ENCODE results near the gene BEND3.
"Not testable (repeated sequence)": the region's sequence is repeated elsewhere in the genome, so short reads cannot be mapped to it uniquely, and the experiment has no call there.

BEND3 gene

DNA sequence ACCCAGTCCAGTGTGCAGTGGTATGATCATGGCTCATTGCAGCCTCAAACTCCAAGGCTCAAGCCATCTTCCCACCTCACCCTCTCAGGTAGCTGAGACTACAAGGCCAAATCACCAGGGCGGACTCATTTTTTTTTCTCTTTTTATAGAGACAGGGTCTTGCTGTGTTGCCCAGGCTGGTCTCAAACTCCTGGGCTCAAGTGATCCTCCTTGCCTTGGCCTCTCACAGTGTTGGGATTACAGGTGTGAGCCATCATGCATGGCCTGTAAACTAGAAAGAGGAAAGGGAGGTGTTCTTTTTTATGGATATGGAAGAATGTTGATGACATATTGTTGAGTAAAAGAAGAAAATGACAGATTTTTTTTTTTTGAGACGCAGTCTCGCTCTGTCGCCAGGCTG lies 5.1 kb upstream of the BEND3 start:
- DNase-seq, result no peak

- no peak for DNase-seq
These were observed 3.7 kb upstream of the BEND3 start for GRCh38 chr6:107118976-107119375.

DNA sequence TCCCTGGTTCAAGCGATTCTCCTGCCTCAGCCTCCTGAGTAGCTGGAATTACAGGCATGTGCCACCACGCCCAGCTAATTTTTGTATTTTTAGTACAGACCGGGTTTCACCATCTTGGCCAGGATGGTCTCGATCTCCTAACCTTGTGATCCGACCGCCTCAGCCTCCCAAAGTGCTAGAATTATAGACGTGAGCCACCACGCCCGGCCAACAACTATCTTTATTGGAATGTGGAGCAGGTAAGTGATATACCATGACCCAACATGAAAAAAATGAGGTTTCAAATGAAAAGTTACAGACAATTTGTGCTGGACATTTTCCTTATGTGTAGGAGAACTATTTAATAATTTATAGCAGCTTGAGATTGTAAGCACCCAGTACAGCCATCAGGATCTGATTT lies 3.2 kb upstream of the BEND3 start:
- DNase-seq, result not testable (repeated sequence)

DNA sequence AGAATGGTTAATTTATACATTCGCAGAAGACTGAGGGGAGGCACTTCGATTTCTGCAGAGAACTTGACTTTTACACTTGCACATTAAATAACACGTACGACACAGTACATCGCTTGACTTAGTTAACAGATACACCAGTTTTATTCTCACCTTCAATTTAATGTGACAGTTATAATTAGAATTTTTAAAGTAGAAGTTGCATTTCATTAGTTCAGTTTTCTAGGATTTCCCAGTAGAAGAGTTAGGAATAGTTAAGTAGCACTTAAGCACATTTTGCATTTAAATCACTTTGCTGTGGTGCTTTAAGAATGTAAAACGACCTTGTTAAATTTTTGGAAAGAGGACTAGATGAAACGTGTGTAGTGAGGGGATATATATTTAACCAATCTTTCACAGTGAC lies 1.6 kb upstream of the BEND3 start:
- no peak for DNase-seq

- DNase-seq, result no peak
These were observed 1.1 kb upstream of the BEND3 start for GRCh38 chr6:107116328-107116892.

- no peak for DNase-seq
These were observed 496 bp upstream of the BEND3 start for GRCh38 chr6:107115695-107116327.

DNA sequence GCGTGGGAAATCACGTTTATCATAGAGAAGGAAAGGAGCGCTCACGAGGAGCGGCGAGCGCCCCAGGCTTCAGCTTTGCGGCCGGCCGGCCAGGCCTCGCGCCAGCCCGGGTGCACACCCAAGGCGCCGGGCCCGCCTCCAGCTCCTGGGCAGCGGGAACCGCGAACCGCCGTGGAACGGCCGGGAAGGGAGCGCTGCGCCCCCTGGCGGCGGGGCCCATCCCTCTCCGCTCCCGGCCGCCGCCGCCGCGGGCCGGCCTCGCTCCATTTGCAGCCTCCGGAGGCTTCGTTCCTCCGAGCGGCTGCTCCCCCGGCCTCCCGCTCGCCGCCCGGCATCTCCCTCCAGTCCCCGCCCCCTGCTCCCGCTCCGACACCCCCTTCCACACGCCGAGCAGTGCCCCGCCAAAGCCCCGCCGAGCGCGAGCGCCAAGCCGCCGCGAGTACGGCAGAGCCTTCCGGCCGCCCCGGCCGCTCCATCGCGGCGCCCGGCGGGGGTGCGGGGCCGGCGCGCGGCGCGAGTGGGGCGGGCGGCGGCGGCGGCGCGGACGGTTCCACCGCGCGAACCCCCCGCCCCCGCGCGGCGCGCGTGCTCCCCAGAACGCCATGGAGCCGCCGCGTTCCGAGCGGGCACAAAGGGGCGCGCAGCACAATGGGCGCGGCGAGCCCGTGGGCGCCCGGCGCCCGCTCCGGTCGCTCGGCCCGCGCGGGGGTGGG lies 946 bp downstream of the BEND3 start:
- peak; percentile 43 for DNase-seq

GRCh38 chr6:107110200-107110599 lies 5.1 kb downstream of the BEND3 start:
- no peak for DNase-seq

GRCh38 chr6:107108201-107108890 lies 7.0 kb downstream of the BEND3 start:
- no peak for DNase-seq

- DNase-seq, result no peak
These were observed 7.5 kb downstream of the BEND3 start for GRCh38 chr6:107107791-107108190.

GRCh38 chr6:107106165-107106564 lies 9.2 kb downstream of the BEND3 start:
- DNase-seq, result no peak

DNA sequence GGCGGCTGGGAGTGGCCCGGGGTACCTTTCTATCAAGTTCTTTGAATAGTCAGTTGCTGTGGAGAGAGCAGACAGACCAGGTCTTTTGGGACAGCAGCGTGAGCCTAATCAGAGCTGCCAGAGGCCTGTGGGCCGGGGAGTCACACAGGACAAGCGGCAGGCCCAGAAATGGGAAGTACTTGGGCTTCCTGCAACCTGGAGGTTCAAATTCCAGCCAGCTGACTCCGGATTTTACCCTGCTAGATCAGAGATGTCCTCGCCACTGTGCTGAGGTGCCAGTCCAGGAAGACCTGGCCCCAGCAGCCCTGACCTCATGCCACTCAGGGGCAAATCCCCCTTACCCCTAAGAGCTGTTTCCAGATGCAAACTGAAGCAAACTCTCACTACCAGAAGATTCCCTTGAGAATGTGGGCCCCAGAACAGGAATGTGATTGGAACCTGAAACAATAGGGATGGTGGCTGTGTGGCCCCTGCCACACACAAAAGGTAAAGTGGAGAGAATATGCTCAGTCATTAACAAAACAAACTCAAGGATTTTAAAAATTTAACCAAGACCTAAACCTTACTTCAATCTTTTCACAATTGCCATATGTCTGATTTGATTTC lies 9.7 kb downstream of the BEND3 start:
- DNase-seq, result no peak

DNA sequence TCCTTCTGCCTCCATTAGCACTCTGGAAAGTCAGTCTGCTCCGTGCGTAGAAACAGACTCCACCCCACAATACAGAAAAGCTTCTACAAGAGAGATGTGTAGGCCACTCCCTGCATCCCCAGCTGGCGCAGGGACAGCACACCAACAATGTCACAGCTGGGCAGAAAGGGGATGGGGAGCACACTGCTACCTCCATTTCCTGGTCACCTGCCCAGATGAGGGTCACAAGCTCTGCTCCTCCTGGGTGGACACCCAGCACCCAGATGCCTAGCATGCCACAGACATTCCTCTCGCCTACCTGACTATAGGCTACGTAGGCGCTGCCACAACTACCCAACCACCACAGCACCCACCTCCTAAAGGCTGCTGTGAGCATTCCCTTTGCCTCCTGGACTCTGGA lies 12.2 kb downstream of the BEND3 start:
- DNase-seq, result no peak

- no peak for DNase-seq
These were observed 12.9 kb downstream of the BEND3 start for GRCh38 chr6:107102414-107102805.

DNA sequence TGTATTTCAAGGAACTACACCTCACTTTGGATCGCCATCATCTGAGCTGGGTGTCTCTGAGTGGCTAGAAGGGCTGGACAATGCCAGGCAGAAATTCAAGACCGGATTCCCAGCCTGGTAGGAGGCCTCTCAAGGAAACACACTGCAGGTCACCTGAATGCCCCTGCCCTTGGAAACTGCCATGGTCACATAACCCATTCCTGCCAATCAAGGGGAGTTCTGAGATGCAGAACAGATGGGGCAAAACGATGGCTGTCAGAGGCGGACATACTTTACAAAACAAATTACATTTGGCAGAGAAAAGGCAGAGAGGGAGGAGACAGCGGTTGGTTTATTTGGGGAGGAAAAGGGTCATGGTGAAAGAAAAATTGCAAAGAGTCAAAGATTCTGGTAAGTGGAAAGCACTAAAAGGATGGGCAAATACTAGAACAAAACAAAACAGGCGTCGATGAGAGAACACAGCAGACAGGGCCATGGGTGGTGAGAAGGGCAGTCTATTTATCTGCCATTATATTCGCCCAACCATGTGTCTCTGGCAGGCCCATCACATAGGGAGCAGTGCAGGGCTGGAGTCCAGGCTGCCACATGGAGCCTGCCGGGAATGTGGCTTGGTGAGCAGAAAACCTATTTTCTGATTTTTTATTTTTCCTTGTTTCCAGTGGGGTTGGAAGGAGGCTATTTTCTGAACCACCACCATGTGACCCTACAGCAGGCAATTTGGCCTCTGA lies 13.5 kb downstream of the BEND3 start:
- DNase-seq, result no peak

DNA sequence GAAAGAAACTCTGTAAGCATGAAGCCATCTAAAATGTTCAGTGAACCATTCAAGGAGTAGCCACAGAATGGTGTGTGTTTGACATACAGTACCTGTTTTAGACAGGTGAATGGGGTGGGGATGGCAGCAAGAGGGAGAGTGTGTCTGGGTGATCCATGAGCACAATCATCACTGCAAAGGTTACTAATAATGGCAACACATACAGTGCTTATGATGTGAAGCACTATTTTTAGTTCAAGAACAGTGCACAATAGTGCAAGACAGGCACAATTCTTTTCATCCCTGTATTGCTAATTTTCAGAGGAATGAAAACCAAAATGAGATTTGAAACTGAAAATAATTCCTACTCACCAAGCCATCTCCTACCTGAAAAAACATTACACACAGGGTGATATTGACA lies 14.1 kb downstream of the BEND3 start:
- DNase-seq, result no peak

GRCh38 chr6:107098436-107099307 lies 16.6 kb downstream of the BEND3 start:
- no peak for DNase-seq

DNA sequence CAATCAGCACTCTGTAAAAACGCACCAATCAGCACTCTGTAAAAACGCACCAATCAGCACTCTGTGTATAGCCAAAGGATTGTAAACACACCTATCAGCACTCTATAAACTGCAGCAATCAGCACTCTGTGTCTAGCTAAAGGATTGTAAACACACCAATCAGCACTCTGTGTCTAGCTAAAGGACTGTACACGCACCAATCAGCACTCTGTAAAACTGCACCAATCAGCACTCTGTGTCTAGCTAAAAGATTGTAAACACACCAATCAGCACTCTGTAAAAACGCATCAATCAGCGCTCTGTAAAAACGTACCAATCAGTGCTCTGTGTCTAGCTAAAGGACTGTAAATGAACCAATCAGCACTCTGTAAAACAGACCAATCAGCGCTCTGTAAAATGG lies 30.9 kb downstream of the BEND3 start:
- DNase-seq, result not testable (repeated sequence)

DNA sequence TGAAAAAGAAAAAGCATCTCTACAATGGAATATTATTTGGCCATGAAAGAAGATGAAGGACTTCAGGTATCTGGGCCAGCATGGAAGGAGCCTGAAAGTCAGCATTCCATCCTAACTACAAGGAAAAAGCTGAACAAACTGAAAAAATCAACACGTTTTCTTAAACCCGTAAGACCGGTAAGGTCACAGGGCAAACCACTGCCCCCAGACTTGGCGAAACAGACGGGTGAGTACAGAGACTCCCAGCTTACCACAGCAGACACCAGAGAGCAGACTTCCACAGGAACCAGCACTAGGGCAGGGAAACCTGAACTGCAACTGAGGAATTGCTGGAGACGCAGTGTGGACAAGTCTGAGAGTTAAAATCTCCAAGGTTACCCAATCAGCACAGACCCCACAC lies 31.4 kb downstream of the BEND3 start:
- DNase-seq, result no peak

DNA sequence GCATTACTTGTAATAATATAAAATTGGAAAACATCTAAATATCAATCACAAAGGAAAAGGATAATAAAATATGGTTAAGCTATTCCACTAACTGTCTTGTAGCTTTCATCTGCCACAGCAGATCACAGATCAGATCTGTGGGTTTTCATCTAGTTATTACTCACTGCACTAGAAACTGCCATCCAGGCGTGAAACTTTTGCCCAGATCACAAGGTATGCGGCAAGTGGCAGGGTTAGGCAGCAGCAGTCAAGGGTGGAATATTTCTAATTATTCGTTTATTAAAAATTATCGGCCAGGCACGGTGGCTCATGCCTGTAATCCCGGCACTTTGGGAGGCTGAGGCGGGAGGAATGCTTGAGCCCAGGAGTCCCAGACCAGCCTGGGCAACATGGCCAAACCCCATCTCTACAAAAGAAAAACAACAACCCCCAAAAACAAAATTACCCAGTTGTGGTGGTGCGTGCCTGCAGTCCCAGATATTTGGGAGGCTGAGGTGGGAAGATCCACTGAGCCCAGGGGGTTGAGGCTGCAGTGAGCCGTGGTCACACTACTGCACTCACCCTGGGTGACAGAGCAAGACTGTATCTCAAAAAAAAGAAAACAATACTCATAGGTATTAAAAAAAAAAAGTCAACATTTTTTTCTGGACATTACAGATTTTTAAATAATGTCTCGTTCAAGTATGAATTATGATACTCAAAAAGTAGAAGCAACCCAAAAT lies 32.1 kb downstream of the BEND3 start:
- DNase-seq, result no peak

DNA sequence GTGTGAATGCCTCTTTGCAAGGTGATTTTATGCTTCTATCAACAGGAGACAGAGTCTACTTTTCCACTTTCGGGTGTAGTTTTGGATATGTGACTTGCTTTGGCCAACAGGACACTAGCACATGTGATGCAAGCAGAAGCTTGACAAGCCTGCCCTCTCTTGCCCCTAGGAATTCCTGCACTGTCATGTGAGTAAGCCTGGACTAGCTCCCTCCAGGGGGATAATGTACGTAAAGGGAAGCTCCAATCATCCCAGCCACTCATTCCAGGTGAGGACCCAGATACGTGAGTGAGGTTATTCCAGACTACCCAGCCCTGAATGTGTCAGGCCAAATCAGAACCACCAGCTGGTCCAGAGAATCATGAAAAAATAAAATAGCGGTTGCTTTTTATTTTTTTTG lies 33.3 kb downstream of the BEND3 start:
- DNase-seq, result no peak
